ENCODE measurements around the gene DAB2IP.

Gene DAB2IP

GRCh38 chr9:121821326-121821725 lies 169.9 kb downstream of the DAB2IP start:
- no peak for TF ChIP-seq CTCF (IDR thresholded peaks at IDR 0.05; ENCODE audit: poor library complexity, severe bottlenecking)
- H3K4me3 ChIP-seq (ENCODE audit: severe bottlenecking): no peak overlapping the region
- H3K4me1 ChIP-seq (ENCODE audit: insufficient read depth, poor library complexity, severe bottlenecking): peaks cover 3% of the 10 kb centered on the region
- H3K27me3 ChIP-seq (ENCODE audit: insufficient read depth, poor library complexity, severe bottlenecking): no peaks in the 10 kb centered on the region
- H3K36me3 ChIP-seq (ENCODE audit: low read depth): no peaks in the 10 kb centered on the region
- DNase-seq (ENCODE audit: low spot score) (no peak), ATAC-seq (ENCODE audit: low read depth) (no peak)
- no peak overlapping the region for H3K27ac ChIP-seq (ENCODE audit: poor library complexity, severe bottlenecking)
- H3K9me3 ChIP-seq (ENCODE audit: severe bottlenecking): no peaks in the 10 kb centered on the region

- TF ChIP-seq CTCF (IDR thresholded peaks at IDR 0.05; ENCODE audit: poor library complexity, severe bottlenecking): no peak
- no peaks in the 10 kb centered on the region for H3K9me3 ChIP-seq (ENCODE audit: severe bottlenecking)
- peaks cover 3% of the 10 kb centered on the region for H3K4me1 ChIP-seq (ENCODE audit: insufficient read depth, poor library complexity, severe bottlenecking)
- H3K27ac ChIP-seq (ENCODE audit: poor library complexity, severe bottlenecking): no peak overlapping the region
- H3K36me3 ChIP-seq (ENCODE audit: low read depth): no peaks in the 10 kb centered on the region
- ATAC-seq (ENCODE audit: low read depth): no peak
- H3K27me3 ChIP-seq (ENCODE audit: insufficient read depth, poor library complexity, severe bottlenecking): no peaks in the 10 kb centered on the region
- no peak overlapping the region for H3K4me3 ChIP-seq (ENCODE audit: severe bottlenecking)
- no peak for DNase-seq (ENCODE audit: low spot score)
Observed at GRCh38 chr9:121822093-121823085, 171.0 kb downstream of the DAB2IP start.

GRCh38 chr9:121823451-121824169 lies 172.2 kb downstream of the DAB2IP start:
- Histone ChIP-seq H3K27me3 (ENCODE audit: insufficient read depth, poor library complexity, severe bottlenecking) (no peaks in the 10 kb centered on the region), H3K36me3 (ENCODE audit: low read depth) (no peaks in the 10 kb centered on the region), H3K27ac (ENCODE audit: poor library complexity, severe bottlenecking) (no peak overlapping the region), H3K4me1 (ENCODE audit: insufficient read depth, poor library complexity, severe bottlenecking) (peaks cover 3% of the 10 kb centered on the region), H3K4me3 (ENCODE audit: severe bottlenecking) (no peak overlapping the region), H3K9me3 (ENCODE audit: severe bottlenecking) (no peaks in the 10 kb centered on the region)
- ATAC-seq (ENCODE audit: low read depth) (no peak), DNase-seq (ENCODE audit: low spot score) (no peak)
- no peak for TF ChIP-seq CTCF (IDR thresholded peaks at IDR 0.05; ENCODE audit: poor library complexity, severe bottlenecking)

- H3K27ac ChIP-seq (ENCODE audit: poor library complexity, severe bottlenecking): no peak overlapping the region
- H3K9me3 ChIP-seq (ENCODE audit: severe bottlenecking): no peaks in the 10 kb centered on the region
- H3K4me1 ChIP-seq (ENCODE audit: insufficient read depth, poor library complexity, severe bottlenecking): peaks cover 3% of the 10 kb centered on the region
- TF ChIP-seq CTCF (IDR thresholded peaks at IDR 0.05; ENCODE audit: poor library complexity, severe bottlenecking): peak; percentile 18
- H3K36me3 ChIP-seq (ENCODE audit: low read depth): no peaks in the 10 kb centered on the region
- no peaks in the 10 kb centered on the region for H3K27me3 ChIP-seq (ENCODE audit: insufficient read depth, poor library complexity, severe bottlenecking)
- ATAC-seq (ENCODE audit: low read depth) (peak; percentile 46; the same call in 1 of the 3 replicates), DNase-seq (ENCODE audit: low spot score) (no peak)
- H3K4me3 ChIP-seq (ENCODE audit: severe bottlenecking): no peak overlapping the region
Observed at GRCh38 chr9:121824651-121825030, 173.2 kb downstream of the DAB2IP start.
